GM12874 (cell line): ENCODE results near the gene KMT2A.
A peak's percentile ranks its signal among the peaks of the same experiment; 100 is the strongest.

Experiments
- TF ChIP-seq, protein P1 (sequence below): IDR thresholded peaks from 2 replicates; pipeline ENCODE4 v1.5.1; 2011; ENCODE audit warnings: low read depth, mild to moderate bottlenecking, control low read depth, low read length, moderate library complexity; ENCODE audit not compliant: insufficient read depth

The KMT2A gene

DNA sequence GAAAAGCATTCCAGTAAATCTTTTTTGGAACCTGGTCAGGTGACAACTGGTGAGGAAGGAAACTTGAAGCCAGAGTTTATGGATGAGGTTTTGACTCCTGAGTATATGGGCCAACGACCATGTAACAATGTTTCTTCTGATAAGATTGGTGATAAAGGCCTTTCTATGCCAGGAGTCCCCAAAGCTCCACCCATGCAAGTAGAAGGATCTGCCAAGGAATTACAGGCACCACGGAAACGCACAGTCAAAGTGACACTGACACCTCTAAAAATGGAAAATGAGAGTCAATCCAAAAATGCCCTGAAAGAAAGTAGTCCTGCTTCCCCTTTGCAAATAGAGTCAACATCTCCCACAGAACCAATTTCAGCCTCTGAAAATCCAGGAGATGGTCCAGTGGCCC is 66.9 kb downstream of the KMT2A start:
- TF ChIP-seq, protein P1, sequence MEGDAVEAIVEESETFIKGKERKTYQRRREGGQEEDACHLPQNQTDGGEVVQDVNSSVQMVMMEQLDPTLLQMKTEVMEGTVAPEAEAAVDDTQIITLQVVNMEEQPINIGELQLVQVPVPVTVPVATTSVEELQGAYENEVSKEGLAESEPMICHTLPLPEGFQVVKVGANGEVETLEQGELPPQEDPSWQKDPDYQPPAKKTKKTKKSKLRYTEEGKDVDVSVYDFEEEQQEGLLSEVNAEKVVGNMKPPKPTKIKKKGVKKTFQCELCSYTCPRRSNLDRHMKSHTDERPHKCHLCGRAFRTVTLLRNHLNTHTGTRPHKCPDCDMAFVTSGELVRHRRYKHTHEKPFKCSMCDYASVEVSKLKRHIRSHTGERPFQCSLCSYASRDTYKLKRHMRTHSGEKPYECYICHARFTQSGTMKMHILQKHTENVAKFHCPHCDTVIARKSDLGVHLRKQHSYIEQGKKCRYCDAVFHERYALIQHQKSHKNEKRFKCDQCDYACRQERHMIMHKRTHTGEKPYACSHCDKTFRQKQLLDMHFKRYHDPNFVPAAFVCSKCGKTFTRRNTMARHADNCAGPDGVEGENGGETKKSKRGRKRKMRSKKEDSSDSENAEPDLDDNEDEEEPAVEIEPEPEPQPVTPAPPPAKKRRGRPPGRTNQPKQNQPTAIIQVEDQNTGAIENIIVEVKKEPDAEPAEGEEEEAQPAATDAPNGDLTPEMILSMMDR: no peak

DNA sequence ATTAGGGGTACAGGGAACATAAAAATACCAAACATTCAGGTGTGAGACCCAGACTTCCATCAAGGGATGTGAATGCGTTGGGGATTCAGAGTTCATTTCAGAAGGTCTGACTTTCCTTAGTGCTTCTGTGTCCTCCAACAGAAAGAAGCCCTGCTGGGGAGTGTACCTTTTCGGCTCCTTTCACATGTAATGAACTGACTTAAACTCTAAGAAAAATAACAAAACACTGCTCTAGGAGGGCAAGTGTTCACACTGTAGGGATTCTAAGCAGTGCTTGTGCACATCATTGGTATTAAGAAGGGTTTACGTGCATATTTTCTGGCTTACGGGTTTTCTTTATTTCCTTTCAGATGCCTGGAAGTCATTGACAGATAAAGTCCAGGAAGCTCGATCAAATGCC is 75.3 kb downstream of the KMT2A start:
- TF ChIP-seq, protein P1: no peak

DNA sequence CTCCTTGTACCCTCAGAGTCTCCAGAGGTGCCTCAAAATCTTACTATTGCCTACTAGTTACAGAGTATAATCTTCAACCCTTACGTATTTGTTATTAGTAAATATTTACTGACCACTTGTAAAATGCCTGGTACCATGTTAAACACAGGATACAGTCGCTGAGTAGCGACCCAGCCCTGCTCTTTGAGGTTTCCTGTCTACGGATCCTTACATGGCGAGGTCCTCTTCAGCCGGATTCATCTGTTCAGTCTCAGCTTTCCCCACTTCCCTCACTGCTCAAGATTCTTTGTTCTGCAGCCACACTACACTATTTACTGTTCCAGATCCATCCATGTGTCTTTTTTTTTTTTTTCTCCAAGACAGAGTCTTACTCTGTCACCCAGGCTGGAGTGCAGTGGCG is 77.8 kb downstream of the KMT2A start:
- TF ChIP-seq, protein P1: no peak

DNA sequence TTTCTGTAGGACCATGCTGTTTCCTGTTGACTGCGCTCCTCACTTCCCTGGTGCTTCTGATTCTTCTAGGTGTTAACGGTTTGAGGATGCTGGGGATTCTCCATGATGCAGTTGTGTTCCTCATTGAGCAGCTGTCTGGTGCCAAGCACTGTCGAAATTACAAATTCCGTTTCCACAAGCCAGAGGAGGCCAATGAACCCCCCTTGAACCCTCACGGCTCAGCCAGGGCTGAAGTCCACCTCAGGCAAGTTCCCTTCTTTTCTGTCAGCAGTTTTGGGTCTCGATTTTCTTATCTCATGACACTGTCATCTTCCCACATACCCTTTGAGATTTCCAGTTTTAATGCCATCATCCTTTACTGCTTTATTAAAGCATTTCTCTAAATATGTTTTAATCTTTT is 83.3 kb downstream of the KMT2A start:
- TF ChIP-seq, protein P1: no peak

DNA sequence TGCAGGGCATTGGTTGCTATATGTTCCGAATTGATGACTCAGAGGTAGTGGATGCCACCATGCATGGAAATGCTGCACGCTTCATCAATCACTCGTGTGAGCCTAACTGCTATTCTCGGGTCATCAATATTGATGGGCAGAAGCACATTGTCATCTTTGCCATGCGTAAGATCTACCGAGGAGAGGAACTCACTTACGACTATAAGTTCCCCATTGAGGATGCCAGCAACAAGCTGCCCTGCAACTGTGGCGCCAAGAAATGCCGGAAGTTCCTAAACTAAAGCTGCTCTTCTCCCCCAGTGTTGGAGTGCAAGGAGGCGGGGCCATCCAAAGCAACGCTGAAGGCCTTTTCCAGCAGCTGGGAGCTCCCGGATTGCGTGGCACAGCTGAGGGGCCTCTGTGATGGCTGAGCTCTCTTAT is 85.6 kb downstream of the KMT2A start:
- TF ChIP-seq, protein P1: no peak

DNA sequence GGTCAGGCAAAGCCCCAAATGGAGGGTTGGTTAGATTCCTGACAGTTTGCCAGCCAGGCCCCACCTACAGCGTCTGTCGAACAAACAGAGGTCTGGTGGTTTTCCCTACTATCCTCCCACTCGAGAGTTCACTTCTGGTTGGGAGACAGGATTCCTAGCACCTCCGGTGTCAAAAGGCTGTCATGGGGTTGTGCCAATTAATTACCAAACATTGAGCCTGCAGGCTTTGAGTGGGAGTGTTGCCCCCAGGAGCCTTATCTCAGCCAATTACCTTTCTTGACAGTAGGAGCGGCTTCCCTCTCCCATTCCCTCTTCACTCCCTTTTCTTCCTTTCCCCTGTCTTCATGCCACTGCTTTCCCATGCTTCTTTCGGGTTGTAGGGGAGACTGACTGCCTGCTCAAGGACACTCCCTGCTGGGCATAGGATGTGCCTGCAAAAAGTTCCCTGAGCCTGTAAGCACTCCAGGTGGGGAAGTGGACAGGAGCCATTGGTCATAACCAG is 86.3 kb downstream of the KMT2A start:
- TF ChIP-seq, protein P1: 0 out of 2 replicates have a peak, but pooled peaks have one; percentile 8

DNA sequence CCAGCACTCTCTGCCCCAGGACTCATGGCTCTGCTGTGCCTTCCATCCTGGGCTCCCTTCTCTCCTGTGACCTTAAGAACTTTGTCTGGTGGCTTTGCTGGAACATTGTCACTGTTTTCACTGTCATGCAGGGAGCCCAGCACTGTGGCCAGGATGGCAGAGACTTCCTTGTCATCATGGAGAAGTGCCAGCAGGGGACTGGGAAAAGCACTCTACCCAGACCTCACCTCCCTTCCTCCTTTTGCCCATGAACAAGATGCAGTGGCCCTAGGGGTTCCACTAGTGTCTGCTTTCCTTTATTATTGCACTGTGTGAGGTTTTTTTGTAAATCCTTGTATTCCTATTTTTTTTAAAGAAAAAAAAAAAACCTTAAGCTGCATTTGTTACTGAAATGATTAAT is 88.1 kb downstream of the KMT2A start:
- TF ChIP-seq, protein P1: no peak
